Measurements from ENCODE around the gene VIPR2. TPM values are rescaled to one million over a fixed set of nuclear protein-coding genes. Genes with fewer than 3 reads are reported as not detected.
"Not testable (repeated sequence)": the region's sequence is repeated elsewhere in the genome, so short reads cannot be mapped to it uniquely, and the experiment has no call there.

The VIPR2 gene
- total RNA-seq, 1 experiment from 2014 or later = not detected

DNA sequence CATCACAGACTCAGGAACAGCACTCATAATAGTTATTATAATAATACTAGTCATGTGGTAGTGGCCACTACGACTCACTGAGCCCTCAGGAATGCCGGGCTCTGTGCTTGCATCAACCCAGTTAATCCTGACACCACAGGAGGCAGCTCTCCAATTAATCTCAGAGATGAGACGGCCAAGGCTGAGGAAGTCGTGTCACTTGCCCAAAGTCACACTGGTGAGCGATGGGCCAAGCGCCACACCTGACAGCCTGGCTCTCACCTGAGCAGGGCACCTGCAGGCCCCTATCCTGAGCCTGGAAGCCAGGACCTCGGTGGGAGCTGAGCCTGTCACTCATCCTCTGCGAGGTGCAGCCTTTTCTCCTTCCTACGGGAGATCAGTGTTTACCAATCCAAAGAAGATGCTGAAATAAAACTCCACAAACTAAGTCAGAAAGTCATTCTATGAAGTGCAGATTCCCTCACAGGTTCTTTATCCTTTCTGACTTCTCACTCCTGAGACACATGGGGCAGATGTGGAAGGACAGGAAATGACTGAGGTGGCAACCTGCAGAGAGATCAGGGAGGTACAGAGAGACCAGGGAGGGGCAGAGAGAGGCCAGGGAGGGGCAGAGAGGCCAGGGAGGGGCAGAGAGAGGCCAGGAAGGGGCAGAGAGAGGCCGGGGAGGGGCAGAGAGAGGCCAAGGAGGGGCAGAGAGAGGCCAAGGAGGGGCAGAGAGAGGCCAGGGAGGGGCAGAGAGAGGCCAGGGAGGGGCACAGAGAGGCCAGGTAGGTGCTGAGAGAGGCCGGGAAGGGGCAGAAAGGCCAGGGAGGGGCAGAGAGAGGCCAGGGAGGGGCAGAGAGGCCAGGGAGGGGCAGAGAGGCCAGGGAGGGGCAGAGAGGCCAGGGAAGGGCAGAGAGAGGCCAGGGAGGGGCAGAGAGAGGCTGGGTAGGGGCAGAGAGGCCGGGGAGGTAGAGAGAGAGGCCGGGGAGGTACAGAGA, 38.5 kb downstream of the VIPR2 start:
- DNase-seq (ENCODE audit: low read depth) = no peak

- DNase-seq (ENCODE audit: low read depth) = no peak
Measured at GRCh38 chr7:159105066-159105780, 39.4 kb downstream of the VIPR2 start.

- no peak for DNase-seq (ENCODE audit: low read depth)
Measured at GRCh38 chr7:159104188-159104920, 40.3 kb downstream of the VIPR2 start.

DNA sequence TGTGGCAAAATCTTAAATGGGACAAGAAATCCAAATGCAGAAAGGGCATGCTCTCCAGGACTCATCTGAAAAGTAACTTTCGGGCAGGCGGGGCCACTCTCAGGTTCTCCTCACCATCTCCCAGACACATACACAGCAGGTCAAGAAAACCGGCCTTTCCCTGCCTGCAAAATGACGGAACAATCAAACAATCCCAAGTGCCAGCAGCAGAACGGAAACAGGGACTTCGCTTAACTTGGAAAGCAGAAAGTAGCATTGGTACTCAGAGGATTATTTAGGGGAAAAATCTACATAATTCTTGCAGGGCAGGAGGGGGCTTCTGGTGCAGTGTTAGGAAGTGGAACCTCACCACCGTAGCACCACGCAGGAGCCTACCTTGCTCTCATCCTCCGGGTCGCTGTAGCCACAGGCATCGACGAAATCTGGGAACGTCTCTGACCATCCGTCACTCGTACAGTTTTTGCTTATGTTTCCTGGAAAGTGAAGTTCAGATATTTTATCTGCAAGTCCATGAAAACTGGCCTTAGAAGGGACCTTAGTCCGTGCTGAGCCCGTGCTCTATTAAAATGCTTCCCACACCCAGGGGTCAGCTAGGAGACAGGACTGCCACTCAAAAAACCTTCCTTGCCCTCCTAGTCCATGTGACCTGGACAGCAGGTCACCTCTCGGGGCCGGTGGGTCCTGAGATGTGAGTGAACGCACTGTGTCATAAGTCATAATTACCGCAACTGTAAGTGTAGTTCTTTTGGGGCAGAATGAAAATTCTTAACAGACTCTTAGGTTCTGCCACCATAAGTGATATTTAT, 41.1 kb downstream of the VIPR2 start:
- DNase-seq (ENCODE audit: low read depth) = no peak

DNA sequence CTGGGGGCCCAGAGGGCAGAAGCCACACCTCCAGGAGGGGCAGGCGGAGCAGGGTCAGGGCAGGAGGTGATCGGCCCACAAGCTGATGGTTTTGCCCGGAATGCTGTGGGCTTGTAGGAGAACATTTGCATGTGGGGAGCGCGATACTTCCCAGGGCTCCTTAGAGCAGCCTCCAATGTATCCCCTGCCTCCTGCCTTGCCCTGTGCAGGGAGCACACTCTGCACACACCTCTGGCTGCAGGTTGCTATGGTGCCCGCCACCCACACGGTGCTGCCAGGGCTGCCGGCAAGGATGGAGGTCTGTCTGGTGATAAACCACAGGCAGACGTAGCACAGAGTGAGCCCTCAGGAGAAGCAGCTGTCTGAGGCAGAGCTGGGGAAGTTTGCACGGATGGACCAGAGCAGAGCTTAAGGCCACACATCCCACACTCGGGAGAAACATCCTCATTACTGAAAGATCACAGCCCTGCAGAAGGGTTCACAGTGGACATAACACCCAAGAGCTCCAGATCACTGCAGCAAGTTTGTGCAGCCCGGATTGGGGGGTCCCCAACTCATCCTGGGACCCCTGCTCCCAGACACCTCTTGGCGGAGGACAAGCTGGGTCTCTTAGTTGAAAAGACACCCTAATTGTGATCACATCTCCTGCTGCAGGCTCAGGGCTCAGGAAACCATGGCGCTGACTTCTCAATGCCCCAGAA, 41.8 kb downstream of the VIPR2 start:
- DNase-seq (ENCODE audit: low read depth) = no peak

DNA sequence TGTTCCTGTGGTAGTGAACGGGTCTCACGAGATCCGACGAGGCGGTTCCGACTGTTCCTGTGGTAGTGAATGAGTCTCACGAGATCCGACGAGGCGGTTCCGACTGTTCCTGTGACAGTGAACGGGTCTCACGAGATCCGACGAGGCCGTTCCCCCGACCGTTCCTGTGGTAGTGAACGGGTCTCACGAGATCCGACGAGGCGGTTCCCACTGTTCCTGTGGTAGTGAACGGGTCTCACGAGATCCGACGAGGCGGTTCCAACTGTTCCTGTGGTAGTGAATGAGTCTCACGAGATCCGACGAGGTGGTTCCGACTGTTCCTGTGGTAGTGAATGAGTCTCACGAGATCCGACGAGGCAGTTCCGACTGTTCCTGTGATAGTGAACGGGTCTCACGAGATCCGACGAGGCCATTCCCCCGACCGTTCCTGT, 43.0 kb downstream of the VIPR2 start:
- not testable (repeated sequence) for DNase-seq (ENCODE audit: low read depth)

GRCh38 chr7:159101083-159101395, 43.6 kb downstream of the VIPR2 start:
- not testable (repeated sequence) for DNase-seq (ENCODE audit: low read depth)

- DNase-seq (ENCODE audit: low read depth) = not testable (repeated sequence)
Measured at GRCh38 chr7:159100281-159101082, 44.2 kb downstream of the VIPR2 start.

DNA sequence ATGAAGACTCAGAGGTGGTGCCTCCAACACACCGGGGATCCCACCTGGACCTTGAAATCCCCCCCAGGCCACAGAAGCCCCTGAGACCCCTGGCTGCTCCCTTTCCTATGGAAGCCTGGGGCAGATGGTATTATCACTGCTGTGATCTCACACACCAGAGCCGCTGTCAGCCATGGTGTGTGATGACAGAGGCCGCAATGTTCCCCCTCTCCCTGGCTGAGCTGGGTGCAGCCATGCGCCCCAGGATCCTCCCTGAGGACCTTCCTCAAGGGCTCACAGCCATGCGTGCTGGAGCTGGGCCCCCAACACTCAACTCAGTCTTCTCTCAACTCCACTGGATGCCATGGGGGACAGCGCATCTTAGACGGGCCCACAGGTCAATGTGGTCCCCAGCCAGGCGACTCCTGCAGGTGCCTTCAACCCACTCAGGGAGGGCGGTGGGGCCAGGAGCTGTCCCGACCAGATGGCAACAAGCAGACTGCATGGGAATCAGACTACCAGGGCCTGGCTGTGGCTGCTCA, 44.9 kb downstream of the VIPR2 start:
- DNase-seq (ENCODE audit: low read depth) = no peak

DNA sequence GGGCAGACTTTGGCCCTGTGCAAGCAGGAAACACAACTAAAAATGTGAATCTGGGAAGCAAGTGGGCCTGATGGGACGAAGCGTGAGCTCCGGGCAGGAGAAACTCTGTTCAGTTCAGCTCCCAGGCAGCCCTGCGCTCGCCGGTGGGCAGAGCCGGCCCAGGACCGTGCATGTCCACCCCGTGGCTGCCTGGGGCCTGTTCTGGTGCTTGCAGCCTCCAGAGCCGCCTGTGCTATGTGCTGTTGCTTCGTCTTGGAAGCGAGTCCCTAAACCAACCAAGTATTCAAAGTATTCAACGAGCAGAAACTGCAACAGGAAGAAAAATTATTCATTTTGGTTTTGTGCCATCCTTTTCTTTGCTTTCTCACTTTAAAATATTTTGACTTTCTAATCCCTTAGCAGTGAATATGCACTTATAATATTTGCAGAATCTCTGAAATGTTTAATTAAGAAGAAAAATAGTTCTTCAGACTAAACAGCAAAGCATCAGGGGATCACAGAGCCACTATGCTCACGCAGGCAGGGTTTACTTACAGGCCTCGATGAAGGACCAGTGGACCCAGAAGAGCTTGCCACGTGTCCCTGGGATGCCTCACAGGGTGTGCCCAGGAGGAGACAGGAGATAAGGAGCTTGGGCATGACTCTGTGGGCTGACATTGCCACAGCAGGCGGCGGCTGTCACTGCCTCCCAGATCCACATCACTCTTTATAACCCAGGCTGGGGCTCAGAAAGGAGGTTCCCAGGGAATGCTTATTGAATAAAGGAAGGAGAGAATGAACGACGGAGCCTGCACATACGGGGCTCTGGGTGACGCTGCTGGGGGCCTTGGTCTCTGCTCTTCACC, 45.6 kb downstream of the VIPR2 start:
- DNase-seq (ENCODE audit: low read depth) = no peak

GRCh38 chr7:159098424-159098786, 46.3 kb downstream of the VIPR2 start:
- DNase-seq (ENCODE audit: low read depth) = no peak

GRCh38 chr7:159097661-159098423, 46.8 kb downstream of the VIPR2 start:
- no peak for DNase-seq (ENCODE audit: low read depth)

- DNase-seq (ENCODE audit: low read depth) = no peak
Measured at GRCh38 chr7:159096736-159097581, 47.7 kb downstream of the VIPR2 start.

DNA sequence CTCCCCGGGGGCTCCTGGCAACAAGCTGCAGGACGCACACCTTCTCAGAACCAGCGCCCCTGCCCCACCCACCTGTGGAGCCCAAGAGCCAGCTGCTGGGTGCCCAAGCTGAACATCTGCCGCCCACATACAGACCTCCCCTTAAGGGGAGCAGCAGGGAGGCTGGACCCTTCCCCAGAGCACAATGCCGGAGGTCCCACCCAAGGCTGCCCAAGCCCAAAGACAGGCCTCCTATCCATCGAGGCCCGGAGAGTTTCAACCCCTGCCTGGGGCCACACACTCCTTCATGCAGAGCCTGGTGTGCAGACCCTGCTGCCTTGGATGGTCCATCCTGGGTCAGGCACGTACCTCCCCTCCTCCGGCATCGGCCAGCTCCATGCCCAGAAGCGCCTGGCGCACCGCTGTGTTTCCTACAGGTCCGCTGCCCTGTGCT, 48.7 kb downstream of the VIPR2 start:
- no peak for DNase-seq (ENCODE audit: low read depth)

GRCh38 chr7:159094919-159095915, 49.5 kb downstream of the VIPR2 start:
- no peak for DNase-seq (ENCODE audit: low read depth)

Data from M059J (cell line).